K562 treated with DMSO at 1 percent for 12 hours (cell line): ENCODE data around the gene TPH2. TPM values are rescaled to one million over a fixed set of nuclear protein-coding genes. Genes with fewer than 3 reads are reported as not detected.

Experiments
- total RNA-seq: library from RNA; unstranded; fragments of 300-600 nt; gene quantifications from 2 replicates; pipeline ENCODE4 v1.2.3, GENCODE V29; 2022; ENCODE audit not compliant: insufficient read depth

The TPH2 gene
- not detected in 2 replicates for total RNA-seq

DNA sequence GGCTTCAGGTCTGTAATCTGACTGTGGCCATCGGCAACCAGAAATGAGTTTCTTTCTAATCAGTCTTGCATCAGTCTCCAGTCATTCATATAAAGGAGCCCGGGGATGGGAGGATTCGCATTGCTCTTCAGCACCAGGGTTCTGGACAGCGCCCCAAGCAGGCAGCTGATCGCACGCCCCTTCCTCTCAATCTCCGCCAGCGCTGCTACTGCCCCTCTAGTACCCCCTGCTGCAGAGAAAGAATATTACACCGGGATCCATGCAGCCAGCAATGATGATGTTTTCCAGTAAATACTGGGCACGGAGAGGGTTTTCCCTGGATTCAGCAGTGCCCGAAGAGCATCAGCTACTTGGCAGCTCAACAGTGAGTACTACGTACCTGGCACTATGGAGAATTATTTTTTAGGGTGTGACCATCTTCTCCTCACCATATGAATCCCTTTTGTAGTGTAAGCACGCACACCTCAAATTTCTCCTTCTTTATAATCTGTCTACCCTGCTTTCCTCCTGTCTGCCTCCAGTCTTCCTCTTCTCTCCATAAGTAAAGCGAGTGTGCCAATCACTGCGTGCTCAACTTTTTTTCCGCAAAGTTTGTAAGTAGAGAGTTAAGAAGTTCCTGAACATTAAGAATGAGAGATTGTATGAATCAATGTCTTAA, at the start of gene TPH2:
TPH2 (plus strand) TSS at position 118 of the 658 bp plus-strand sequence; CDS start at position 260, 142 bp downstream.

Other genes starting within 250 kb of the TPH2 start
- gene RAB21, start 184.0 kb upstream of the TPH2 start, total RNA-seq: 11.2 and 18.7 TPM in 2 replicates
- 9.3 and 26.6 TPM in 2 replicates for gene TBC1D15, start 99.1 kb upstream of the TPH2 start, total RNA-seq